Daoy (cell line): Measurements from ENCODE around the gene ELAC2. TPM values are rescaled to one million over a fixed set of nuclear protein-coding genes. Genes with fewer than 3 reads are reported as not detected.

Source experiments
- DNase-seq: peaks from one replicate; pipeline ENCODE4 v3.0.0-alpha.2; 2015; ENCODE audit warnings: low read depth
- total RNA-seq: library from RNA; depleted of rRNA; stranded (reverse); fragments of >200 nt; shearing (Covaris generic); gene quantifications from 2 replicates; pipeline ENCODE4 v1.2.3, GENCODE V29; 2014

Gene ELAC2
- total RNA-seq, 1 experiment from 2014 or later: 125 TPM

DNA sequence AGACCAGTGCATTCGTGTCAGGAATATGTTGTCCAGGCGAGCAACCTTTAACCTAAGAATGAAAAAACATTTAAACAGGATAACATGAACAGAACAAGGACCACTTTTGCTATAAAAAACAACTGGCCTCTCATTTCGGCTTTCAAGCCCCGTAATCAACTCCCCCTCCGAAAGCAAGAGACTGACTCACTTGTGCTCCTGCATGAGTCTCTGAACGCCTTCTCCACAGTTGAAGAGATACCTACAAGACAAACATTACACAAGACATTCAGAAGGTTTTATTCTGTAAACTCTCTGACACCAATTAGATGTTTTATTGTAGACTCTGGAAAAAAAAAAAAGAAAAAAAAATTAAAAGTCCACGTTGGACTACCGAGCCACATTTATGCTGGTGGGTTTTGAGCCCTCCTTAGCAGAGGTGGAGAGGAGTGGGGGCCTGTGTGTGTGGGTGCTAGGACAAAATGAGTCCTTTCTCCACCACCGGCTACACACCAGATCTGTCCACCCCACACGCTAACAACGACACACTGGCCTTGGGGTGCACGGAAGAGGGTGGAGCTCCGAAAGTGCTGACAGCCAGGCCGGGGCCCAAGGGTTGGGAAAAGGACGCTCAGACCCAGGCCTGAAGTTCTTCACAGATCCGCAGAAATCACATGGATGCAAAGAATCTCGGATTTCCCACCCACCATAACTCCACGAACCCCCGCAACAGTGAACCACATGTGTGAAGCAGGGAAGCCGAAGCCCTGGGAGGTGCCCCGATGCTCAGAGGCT, 759 bp downstream of the ELAC2 start:
- no peak for DNase-seq

DNA sequence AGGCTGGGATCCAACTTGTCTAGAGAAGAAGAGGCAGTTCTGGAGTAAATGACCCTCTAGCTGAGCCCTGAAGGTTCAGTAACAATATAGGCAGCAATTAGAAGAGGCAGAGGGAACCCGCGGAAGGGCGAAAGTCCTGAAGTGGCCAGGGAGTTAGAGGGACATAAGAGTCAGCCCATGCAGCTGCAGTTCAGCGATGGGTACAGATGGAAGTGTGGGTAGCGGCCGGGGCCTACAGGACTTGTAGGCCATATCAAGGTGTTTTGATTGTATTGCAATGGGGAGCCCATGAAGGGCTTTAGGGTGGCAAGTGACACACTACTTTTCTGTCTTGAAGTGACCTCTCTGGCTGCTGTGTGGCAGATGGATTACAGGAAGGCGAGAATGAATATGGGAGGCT, 3.0 kb downstream of the ELAC2 start:
- DNase-seq: no peak

DNA sequence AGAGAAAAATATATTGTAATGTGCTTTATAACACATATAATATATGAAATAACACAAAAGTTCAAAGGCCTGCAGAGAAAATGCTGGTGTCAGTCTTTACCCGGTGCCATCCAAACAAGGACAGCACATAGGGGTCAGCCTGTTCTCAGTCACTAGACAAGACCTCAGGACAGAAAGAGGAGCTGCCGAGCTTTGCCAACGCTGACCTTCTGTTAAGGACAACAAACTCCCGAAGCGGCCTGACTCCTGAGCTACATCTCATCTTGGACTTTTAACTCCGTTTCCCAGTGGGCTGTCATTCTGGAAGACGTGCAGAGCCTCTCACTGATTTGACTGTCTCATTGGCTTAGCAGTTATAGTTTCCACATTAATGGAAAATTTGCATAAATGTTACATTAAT, 6.9 kb downstream of the ELAC2 start:
- DNase-seq: no peak

DNA sequence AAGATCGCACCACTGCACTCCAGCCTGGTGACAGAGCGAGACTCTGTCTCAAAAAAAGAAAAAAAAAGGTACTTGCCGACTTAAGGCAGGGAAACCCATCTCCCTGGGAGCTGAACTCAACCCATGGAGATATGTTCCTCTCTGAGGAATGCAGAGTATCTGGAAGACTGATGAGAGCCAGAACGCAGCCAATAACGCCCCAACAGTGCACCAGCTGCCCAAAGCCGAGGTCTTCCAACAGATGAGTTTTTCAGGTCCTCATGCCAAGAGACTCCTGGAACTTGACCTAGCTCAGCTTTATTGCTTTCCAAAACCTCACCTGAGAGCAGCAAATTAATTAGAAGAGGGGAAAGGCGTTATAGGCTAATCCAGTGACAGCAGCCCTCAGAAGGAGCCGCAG, 9.4 kb downstream of the ELAC2 start:
- DNase-seq: no peak

DNA sequence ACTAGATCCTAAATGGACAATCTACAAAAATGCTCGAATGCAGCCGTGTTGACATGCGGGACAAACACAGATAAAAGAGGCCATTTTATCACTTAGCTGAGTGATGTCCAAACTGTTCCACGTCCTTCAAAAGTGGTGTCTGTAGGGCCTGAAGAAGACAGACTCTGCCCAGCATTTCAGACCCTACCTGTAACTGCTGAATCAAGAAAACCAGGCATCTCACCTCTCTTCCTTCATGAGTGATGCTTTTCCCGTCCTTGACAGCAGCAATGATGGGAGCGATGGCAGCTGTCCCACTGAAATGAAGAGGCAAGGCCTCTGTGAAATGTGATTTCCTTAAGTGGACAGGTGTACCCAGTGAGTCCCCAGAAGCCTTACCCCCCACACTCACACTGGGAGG, 12.3 kb downstream of the ELAC2 start:
- no peak for DNase-seq

DNA sequence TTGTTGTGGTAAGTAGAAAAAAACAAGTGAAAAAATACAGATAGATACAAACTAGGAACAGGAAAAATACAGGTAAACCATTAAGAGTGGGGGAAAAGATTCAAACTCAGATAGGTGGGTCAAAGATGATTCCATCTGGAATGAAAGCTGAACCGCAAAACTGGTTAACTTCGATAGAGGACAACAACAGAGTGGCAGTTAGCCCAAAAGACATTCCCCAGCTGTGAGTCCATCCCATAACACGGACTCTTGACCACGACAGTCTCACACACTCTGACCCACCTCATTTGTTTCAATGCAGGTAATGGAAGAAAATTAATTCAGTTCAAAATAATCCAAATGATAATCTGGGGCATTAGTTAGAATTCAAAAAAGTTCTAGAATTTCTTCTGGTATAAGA, 13.5 kb downstream of the ELAC2 start:
- no peak for DNase-seq

DNA sequence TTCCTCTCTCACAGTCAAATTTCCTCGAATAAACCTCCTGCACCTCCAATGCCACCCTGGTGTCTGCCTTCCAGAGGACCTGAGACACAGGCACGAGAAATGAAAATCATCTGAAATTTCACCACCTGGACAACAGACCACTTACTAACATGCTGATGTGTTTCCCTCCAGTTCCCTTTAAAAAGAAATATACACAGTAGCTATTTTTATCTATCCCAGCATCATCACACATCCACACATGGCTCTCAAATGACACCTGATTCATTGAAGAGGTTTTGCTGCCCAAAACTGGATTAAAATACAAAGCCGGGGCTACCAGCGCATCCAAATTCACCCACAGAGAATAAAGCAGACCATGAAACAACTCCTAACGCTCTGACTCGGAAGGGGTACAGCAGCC, 13.9 kb downstream of the ELAC2 start:
- DNase-seq: no peak

DNA sequence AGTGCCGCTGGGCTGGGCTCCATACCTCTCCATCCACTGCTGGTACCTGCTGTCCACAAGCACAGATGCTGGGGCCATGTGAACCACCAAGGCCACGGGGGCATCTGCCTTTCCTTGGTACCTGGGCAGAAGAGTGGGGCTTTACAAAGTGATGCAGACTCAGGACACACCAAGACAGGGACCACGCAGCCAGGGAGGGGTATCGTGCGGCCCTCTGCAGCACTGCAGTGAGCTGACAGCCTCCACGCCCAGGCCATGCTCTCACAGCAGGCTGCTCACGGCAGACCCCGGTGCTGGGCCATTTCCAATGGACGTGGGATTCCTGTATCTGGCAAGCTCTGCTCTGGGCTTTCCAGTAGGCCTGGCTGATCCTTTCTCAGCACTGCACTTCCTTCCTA, 14.4 kb downstream of the ELAC2 start:
- DNase-seq: no peak

DNA sequence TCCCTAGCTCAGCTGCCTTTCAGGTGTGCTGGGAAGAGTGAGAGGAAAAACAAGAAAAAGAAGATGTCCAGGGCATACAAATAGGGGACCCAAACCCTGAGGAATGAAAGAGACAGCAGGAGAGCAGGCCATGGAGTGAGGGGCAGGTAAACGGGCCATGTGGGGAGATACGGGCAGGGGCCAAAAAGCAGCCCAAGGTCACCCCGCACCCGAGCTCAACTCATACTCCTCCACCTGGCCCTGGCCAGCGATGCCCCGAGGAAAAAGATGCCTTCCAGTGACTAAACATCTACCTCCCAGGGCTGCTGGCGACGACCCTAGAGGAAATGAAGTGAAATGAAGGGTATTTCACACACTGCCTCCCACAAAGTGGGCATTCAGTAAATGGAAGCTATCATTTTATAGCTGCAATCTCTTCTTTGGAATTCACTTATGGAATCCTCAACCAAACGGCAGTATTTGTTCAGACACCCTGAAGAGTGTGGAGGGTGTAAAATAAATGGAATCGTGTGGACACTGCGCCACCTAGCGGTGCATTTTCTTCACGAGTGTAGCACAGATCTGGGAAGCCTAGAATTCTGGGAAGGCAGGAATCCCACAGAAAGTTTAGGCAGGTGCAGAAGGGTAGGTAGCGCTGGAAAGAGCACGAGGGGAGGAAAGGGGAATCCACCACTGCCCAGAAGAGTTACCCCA, 14.9 kb downstream of the ELAC2 start:
- DNase-seq: peak; percentile 76

DNA sequence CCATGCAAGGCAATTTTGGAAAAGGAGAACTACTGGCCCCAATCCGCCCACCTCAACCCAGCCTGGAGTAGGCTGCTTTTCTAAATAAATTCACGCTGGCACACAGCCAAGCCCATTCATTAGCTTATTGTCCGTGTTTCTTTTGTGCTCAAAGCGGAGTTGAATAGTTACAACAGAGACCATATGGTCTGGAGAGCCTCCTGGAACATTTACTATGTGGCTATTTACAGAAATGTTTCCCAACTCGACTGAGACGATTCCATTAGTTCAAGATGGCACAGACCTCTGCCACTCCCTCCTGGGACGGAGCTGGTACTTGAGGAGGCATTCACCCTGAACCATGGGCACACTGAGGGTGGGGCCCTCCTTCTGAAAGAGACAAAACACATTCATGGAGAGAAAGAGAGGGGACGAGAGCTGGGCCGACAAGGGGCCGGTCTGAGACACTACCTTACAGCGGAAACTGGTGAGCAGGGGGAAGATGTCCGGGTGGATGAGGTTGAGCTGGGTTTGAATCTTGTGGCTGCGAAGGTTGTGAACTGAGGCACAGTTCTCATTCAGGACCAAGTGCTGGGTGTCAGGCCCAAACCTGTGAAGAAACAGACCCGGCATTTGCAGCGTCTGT, 15.7 kb downstream of the ELAC2 start:
- no peak for DNase-seq

DNA sequence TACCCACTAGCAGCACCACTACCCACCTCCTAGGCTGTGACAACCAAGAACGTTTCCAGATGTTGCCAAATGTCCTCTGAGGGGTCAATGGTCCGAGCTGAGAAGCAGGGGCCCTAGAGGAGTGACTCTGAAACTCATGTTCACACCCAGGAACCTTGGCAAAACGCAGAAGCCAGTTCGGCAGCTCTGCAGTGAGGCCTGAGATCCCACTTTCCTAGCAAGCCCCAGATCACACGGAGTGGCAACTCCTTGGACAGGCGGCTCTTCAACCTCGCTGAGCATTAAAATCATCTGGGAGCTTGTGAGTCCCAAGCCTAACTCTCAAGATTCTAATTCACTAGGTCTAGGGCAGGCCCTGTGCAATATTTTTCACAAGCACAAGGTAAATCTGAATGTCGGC, 17.3 kb downstream of the ELAC2 start:
- DNase-seq: no peak

DNA sequence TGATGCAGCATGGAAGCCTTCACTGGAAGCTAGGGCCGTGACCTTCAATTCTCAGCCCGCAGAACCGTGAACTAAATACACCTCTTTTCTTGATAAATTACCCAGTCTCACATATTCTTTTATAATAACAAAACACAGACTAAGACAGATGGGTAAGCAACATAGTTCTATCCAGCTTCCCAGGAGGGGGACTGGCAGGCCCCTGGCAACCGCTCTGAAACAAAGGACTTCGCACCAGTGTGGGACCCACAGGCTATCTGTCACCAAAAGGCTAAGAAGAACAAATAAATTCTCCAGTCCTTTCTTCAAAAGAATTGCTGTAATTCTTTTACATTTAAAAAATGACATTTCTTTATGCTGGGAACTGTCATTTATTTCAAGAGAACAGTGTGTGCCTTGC, 19.0 kb downstream of the ELAC2 start:
- no peak for DNase-seq

DNA sequence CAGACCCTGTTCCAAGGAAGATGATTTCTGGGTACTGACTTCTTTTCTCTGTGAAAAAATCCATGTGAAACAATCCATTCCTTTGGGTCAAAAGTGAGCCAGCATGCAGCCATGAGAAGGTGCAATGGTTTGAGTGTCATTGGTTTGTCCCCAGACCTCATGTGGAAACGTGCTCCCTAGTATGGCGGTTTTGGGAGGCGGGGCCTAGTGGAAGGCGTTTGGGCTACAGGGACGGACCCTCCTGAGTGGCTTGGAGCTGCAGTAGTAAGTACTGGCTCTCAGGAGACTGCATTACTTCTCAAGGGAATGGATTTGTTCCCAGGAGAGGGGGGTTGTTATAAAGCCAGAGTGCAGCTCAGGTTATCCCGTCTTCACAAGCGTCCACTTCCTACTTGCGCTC, 19.4 kb downstream of the ELAC2 start:
- DNase-seq: no peak

DNA sequence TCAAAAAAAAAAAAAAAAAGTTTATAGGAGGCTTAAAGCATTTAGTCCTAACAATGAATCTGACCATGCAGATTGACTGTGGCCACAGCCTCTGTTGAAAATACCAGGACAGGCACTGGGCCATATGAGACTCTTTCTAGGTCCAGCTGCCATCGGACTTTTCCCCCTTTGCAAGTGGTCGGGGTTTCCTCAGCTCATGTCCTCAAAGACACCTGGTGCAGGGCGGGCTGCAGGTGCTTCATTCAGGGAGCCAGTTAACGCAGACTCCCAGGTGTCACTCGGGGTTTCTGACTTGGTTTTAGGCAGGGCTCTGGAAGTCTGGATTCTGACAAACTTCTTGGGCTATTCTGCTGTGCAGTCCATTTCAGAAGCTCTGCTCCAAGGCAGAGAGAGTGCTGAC, 20.9 kb downstream of the ELAC2 start:
- DNase-seq: no peak

DNA sequence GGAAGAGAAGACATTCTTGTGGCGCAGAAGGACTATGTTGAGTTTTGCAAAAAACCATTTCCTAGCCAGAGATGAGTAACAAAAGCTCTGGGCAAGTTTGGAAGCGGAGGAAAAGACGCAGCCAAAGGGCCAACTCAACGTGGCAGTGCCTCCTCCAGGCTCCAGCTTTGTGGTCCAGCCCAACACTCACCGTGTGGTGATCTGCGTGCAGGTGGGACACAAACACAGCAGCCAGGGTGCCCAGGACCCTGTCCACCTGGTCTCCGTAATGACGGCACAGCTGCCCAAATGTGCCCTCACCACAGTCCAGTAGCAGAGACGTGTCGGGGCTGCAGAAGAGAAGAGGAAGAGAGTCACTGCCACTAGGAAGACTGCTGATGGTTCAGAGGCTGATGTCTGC, 21.5 kb downstream of the ELAC2 start:
- no peak for DNase-seq

DNA sequence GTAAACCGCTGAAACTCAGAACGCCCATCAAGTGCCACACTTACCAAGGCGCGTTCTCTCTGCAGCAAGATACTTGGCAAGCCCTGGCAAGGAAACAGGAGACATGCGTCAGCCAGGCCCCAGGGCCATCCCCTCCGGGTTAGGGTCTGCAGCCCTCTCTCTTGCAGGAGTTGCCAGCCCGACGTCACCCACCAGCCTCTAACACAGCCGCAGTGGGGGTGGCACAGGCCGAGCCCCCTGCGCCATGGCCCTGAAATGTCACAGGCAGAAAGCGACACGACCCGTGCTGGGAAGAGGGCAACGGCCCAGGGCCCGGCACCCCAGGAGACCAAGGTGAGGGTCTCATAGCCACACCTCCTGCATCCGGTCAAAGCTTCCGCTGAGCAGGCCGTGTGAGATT, 21.9 kb downstream of the ELAC2 start:
- no peak for DNase-seq

DNA sequence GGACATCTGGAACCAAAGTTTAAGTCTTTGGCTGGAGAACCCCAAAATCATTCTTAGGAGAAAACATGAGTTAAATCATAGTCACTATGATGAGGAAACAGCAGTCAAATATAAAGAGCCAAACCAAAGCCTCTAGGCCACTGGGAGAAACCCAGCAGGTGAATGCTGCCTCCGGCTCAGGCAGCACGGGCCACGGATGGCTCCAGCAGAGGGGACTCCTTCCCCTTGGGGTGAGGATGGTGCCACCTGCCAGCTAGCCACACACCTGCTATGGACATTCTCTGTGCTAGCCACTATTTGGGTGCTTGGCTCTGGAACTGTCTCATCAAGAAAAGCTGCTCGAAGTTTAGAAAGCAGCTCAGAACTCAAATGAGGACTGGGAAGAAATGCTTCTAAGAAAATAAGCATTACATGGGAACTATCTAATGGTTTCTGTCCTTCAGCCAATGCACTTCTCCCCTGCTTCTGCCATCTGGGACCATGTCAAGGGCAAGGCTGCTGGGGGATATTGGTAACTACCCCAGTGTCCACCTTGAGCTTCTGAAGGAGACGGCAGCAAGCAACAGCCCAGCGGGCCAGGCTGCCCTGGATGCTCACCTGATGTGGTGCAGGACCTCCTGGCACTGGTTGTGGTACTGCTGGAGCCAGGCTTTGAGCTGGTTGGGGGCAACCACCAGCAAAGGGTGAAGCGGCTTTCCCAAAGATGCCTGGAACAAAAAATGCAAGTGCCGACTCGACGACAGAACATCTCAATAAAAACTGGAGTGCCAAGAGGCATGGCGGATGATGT, 22.5 kb downstream of the ELAC2 start:
- DNase-seq: no peak

DNA sequence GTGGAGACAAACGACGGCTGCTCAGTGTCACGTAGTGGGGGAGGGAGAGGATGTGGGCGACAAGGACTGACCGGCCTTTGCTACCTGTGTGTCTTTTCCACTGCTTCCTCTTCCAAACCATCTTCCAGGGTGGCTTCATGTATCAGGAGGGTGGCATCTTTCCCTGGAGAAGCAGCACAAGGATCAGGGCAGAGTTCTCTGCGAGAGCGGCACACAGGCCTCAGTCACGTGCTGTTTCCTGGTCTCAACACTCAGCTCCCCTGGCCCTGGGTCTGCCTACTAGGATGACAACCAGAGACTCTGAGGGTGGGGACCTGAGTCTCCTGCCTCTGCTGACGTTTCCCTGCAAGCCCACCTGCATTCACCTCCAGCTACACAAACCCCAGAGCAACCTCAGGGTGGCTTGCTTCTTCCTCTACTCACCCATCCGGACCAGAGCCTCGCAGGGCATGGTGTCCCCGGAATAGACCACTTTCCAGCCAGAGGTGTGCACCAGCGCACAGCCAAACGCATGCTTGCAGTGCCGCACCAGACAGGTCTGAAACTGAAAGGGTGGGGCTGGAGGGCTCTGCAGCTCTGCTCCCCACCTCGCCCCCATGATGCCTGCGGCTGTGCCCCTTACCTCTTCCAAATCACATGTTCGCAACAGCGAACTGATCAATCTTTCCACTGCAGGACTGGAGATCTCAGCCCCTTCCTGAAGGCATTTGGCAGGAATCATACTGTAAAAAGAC, 23.3 kb downstream of the ELAC2 start:
- no peak for DNase-seq

DNA sequence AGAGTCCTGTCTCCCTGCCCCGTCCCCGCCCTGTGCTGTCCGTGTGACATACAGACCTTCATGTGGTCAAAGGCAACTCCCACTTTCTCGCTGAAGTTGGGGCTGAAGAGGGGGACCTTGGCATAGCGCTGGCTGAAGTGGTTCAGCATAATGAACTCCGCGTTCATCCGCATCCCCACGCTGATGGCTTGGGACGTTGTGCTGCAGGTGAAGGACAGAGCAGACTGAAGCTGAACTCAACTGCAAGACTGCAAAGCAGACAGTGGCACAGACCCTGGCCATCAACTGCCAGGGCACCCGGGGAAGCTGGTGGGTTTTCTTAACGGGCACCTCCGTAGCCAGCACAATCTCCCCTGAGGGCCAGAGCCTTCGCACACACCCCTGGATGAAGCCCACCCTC, 24.2 kb downstream of the ELAC2 start:
- DNase-seq: no peak

DNA sequence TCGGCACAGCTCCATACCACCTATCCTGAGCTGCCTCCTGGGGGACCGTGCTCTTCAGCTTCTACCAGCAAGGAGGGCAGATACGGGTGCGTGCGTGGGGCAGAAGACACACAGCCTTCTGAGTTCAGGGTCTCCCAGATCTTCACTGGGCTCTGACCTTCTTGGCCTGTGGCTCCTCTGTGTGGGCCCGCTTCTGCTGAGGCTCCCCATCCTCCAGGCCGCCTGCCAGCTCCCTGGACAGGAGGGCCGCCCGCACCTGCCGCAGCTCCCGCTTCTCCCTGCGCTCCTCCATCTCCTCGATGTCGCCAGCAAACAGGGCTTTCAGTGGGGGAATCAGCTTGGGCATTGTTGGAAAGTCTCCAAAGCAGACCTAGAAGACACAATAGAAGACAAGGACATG, 25.2 kb downstream of the ELAC2 start:
- DNase-seq: no peak

DNA sequence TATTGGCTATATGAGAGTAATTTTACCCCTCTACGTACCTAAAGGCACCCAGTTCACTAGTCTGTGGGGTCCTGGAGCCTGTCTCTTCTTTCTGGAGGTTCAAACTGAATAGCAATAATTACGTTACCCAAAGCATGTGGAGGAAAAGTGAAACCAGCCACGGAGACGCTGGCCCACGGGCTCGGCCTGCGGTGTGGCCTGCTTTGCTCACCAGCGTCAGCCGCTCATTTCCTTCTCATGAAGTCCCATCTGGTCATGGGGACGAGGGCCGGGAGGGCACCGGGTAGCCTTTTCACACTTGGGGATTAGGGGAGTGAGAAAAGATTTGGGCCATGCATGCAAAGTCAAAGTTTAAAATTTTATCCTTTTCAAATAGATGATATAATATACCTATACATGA, 26.9 kb downstream of the ELAC2 start:
- DNase-seq: no peak
